Dendritic cell treated with granulocyte-macrophage colony-stimulating factor and Interleukin-4, amounts not matched to agents 40 ng/mL and 50 ng/mL, for 4 days (primary cell): ENCODE results near the gene KRT14.
"Not testable (repeated sequence)": the region's sequence is repeated elsewhere in the genome, so short reads cannot be mapped to it uniquely, and the experiment has no call there.

Experiments
- H3K27ac Mint-ChIP-seq: one replicate; pipeline ENCODE4 v1.8.0; 2022; ENCODE audit warnings: mild to moderate bottlenecking, mixed read lengths
- H3K27me3 Mint-ChIP-seq: one replicate; pipeline ENCODE4 v1.8.0; 2022; ENCODE audit warnings: mild to moderate bottlenecking, mixed read lengths
- H3K36me3 Mint-ChIP-seq: one replicate; pipeline ENCODE4 v1.8.0; 2022; ENCODE audit warnings: low read depth, mixed read lengths
- H3K4me1 Mint-ChIP-seq: one replicate; pipeline ENCODE4 v1.8.0; 2022; ENCODE audit warnings: low read depth, mixed read lengths
- H3K4me3 Mint-ChIP-seq: one replicate; pipeline ENCODE4 v1.8.0; 2022; ENCODE audit warnings: mild to moderate bottlenecking, moderate library complexity, mixed read lengths
- H3K9me3 Mint-ChIP-seq: one replicate; pipeline ENCODE4 v1.8.0; 2022; ENCODE audit warnings: mixed read lengths
- intact Hi-C: fragments of 100-400 bp; cut with micrococcal nuclease; formaldehyde crosslinking; loops from one replicate; pipeline ENCODE4 v1.15.0; 2022

The KRT14 gene

DNA sequence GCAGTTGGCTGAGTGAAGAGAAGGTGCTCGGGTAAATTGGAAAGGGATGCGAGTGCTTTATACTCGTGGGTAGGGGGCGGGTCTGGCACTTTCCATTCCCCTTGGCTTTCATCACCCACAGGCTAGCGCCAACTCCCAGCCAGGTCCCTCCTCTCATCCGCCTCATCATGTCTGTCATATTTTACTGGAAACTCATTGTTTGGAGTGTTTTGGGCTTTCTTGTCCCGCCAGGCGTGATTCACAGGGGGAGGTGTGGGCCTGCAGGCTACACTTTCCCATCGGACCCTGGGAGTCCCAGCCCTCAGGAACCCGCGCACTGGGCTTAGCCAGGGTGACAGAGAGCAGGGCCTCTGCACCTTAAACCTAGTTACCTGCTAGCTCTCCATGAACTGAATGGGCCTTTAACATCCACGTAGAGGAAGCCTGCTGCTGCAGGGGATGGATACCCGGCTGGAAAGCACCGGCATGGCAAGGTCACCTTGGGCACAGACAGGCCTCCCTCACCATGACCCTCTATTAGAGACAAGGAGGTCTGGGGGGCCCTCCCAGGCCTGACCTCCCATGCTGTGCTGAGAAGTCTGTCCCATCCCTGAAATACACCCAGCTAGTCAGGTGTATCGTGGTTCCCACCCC is at the start of gene KRT14:
Gene KRT14, minus strand, starts transcription at position 33 of the 633 bp plus-strand sequence. CDS start 61 bp downstream, outside the sequence.
- Mint-ChIP-seq H3K27me3 (peaks cover 31% of the 10 kb centered on the region), H3K36me3 (no peaks in the 10 kb centered on the region), H3K27ac (no peak within 1 kb of the TSS), H3K4me1 (peaks cover 5% of the 10 kb centered on the region), H3K4me3 (no peak within 1 kb of the TSS), H3K9me3 (no peaks in the 10 kb centered on the region)
- intact Hi-C loops: no loop called here

DNA sequence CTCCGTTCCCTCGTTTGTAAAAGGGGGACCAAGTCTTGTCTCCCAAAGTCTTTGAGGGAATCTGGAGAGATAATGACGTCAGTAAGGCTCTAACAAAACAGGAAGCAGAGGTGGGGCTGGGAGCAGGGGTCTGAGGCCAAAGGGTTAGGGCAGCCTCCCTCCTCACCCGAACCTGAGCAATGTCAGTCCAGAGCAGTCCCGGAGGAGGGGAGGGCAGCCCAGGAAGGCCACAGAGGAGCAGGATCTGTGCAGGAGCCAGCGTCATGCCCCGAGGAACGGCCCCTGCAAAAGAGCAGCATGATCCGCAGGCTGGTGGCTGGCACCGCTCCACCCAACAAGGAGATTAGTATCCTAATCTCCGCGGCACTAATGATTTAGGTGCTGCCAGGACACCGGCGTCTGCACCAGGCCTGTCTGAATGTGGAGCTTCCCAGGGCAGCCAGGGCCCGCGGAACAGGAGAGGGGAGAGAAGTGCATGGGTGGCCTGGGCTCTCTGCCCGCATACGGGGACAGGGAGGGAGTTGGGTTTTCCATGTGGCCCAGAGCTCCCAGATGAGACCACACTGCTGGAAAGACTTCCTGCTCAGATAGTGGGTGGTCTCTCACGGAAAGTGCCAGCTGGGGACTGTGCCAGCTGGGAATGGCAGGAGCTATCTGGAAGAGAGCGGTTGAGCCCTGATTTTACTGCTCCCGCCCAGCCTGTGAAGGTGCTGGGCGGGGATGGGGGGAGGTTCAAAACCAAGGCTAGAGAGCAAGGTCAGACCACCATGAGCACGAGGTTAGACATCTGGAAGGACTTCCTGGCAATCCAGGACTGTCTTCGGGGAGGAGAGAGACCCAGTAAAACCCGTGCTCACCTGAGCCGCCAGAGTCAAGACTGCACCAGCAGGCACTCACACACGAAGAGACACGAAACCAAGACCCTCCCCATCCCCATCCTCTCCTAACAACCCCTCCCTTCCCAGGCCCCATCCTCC is 48.7 kb upstream of the KRT14 start:
- intact Hi-C loops: no loop called here
- Mint-ChIP-seq H3K4me3 (no peak overlapping the region), H3K27me3 (no peaks in the 10 kb centered on the region), H3K9me3 (no peaks in the 10 kb centered on the region), H3K27ac (peak overlapping the region; percentile 64), H3K4me1 (peaks cover 51% of the 10 kb centered on the region), H3K36me3 (no peaks in the 10 kb centered on the region)

DNA sequence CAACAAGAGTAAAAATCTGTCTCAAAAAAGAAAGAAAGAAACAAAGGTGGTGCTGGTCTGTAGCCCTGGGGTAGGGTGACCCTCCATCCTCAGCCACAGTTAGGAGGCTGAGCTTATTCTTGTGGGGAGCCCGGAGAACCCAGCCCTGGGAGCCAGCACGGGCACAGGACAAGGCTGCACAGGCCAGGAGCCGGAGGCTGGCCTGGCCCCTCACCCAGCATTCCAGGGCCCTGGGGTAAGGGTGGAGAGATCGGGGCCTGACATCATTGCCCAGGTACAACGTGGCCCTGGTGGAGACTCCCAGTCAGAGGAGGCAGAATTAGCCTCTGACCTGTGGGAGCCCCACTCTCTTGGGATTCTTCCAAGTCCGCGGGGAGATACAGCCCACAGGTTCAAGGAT is 47.9 kb upstream of the KRT14 start:
- no peaks in the 10 kb centered on the region for H3K36me3 Mint-ChIP-seq
- intact Hi-C loops: no loop called here
- H3K9me3 Mint-ChIP-seq: no peaks in the 10 kb centered on the region
- H3K27me3 Mint-ChIP-seq: no peaks in the 10 kb centered on the region
- no peak overlapping the region for H3K4me3 Mint-ChIP-seq
- peak overlapping the region; percentile 64 for H3K27ac Mint-ChIP-seq
- peaks cover 46% of the 10 kb centered on the region for H3K4me1 Mint-ChIP-seq

DNA sequence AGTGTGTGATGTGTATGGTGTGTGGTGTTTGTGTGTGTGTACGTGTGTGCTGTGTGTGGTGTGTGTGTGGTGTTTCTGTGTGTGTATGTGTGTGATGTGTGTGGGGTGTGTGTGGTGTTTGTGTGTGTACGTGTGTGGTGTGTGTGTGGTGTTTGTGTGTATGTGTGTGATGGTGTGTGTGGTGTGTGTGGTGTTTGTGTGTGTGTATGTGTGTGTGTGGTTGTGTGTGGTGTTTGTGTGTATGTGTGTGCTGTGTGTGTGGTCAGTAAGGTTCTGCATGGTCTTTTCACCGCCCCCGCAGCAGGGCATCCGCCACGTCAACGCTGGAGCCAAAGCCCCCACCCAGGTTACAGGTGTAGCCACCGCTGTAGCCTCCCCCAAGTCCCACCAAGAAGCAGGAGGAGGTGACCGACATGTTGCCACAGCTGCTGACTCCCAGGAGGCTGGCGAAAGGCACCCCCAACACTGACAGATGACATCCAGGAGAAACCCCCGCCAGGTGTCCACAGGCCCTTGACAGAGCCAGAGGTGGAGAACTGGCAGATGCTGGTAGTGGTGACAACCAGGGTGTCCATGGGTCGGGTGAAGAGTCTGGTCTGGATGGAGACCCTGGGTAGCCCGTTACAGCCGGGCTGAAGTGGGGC is 47.0 kb upstream of the KRT14 start:
- no peaks in the 10 kb centered on the region for H3K36me3 Mint-ChIP-seq
- no peaks in the 10 kb centered on the region for H3K27me3 Mint-ChIP-seq
- H3K9me3 Mint-ChIP-seq: no peaks in the 10 kb centered on the region
- H3K4me1 Mint-ChIP-seq: peaks cover 42% of the 10 kb centered on the region
- intact Hi-C loops: no loop called here
- no peak overlapping the region for H3K4me3 Mint-ChIP-seq
- no peak overlapping the region for H3K27ac Mint-ChIP-seq

- Mint-ChIP-seq H3K4me3 (no peak overlapping the region), H3K9me3 (no peaks in the 10 kb centered on the region), H3K27ac (no peak overlapping the region), H3K27me3 (peaks cover 3% of the 10 kb centered on the region), H3K4me1 (peaks cover 33% of the 10 kb centered on the region), H3K36me3 (no peaks in the 10 kb centered on the region)
- intact Hi-C loops: no loop called here
Measured at GRCh38 chr17:41632482-41633105, 45.9 kb upstream of the KRT14 start.

GRCh38 chr17:41631898-41632285 is 45.2 kb upstream of the KRT14 start:
- peaks cover 35% of the 10 kb centered on the region for H3K4me1 Mint-ChIP-seq
- no peak overlapping the region for H3K4me3 Mint-ChIP-seq
- peaks cover 7% of the 10 kb centered on the region for H3K27me3 Mint-ChIP-seq
- H3K36me3 Mint-ChIP-seq: no peaks in the 10 kb centered on the region
- H3K27ac Mint-ChIP-seq: no peak overlapping the region
- no peaks in the 10 kb centered on the region for H3K9me3 Mint-ChIP-seq
- intact Hi-C loops: no loop called here

DNA sequence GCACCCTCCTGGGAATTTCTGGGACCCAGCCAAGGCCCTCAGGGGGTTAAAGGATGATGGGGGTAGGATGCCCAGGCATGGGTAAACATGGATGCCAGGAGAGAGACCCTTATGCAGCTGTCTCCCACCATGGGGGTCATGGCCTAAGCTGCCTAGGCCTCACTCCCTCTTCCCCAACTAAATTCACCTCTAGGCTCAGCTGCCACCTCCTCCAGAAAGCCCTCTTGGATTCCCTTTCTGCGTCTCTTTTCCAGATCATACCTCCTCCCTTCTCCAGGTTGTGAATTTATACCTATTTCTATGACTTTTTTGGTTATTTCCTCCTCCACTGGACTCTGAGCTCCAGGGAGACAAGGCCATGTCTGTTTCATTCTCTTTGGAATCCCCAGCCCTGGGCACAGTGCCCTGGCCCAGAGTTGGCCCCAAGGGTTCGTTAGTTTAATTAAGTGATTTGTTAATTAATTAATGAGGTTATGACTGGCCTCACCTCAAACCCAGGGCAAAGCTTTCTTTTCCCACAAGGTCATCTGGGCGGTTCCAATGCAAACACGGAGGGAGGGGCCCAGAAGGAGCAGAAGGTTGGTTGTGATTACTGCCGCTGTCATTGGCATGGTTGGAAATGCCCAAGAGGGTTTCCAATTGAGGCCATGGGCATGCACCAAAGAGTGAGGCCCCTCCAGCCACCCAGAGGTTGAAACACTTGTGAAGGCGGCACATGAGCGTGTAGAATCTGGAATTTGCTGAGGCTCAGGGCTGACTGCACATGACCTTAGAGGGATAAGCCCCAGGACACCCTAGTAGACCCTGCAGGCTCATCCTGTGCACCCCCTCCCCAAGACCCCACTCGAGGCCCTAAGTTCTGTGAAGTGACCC is 44.6 kb upstream of the KRT14 start:
- Mint-ChIP-seq H3K27ac (peak overlapping the region; percentile 58), H3K9me3 (no peaks in the 10 kb centered on the region), H3K27me3 (peaks cover 7% of the 10 kb centered on the region), H3K36me3 (no peaks in the 10 kb centered on the region), H3K4me1 (peaks cover 37% of the 10 kb centered on the region), H3K4me3 (no peak overlapping the region)
- intact Hi-C loops: no loop called here

- Mint-ChIP-seq H3K27ac (no peak overlapping the region), H3K4me3 (no peak overlapping the region), H3K27me3 (peaks cover 17% of the 10 kb centered on the region), H3K9me3 (no peaks in the 10 kb centered on the region), H3K4me1 (peaks cover 37% of the 10 kb centered on the region), H3K36me3 (no peaks in the 10 kb centered on the region)
- intact Hi-C loops: no loop called here
Measured at GRCh38 chr17:41629826-41630670, 43.4 kb upstream of the KRT14 start.

GRCh38 chr17:41629316-41629715 is 42.6 kb upstream of the KRT14 start:
- Mint-ChIP-seq H3K36me3 (no peaks in the 10 kb centered on the region), H3K9me3 (no peaks in the 10 kb centered on the region), H3K4me1 (peaks cover 38% of the 10 kb centered on the region), H3K27ac (no peak overlapping the region), H3K27me3 (peaks cover 23% of the 10 kb centered on the region), H3K4me3 (no peak overlapping the region)
- intact Hi-C loops: no loop called here

DNA sequence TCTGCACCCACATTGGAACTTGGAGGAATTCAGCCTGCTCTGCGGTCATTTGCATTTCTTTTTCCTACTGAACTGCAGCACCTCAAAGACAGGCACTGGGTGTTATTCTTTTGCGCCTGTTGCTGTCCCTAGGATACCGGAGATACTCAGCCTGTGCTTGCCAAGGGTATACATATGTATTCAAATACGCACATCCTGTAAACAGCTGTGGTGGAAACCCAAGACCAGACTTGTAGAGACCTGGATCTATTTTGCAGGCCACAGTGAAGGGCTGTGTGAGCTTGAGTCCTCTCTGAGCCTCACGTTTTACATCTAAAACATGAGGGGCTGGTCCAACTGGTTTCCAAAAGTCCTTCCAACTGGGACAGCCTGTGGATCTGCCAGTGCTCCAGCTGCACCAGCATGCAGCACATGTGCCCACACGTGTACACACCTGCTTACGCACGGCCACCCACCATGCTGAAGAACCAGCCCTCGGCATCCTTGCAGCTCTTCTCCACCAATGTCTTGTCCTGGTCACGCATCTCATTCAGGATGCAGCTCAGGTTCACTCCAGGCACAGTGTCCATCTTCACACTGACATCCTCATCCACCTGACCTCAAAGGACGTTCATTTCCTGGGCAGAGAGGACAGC is 42.0 kb upstream of the KRT14 start:
- H3K4me3 Mint-ChIP-seq, H3K36me3 Mint-ChIP-seq, H3K27ac Mint-ChIP-seq, intact Hi-C loops, H3K9me3 Mint-ChIP-seq: not testable (repeated sequence)
- Mint-ChIP-seq H3K4me1 (peaks cover 43% of the 10 kb centered on the region), H3K27me3 (peaks cover 27% of the 10 kb centered on the region)

DNA sequence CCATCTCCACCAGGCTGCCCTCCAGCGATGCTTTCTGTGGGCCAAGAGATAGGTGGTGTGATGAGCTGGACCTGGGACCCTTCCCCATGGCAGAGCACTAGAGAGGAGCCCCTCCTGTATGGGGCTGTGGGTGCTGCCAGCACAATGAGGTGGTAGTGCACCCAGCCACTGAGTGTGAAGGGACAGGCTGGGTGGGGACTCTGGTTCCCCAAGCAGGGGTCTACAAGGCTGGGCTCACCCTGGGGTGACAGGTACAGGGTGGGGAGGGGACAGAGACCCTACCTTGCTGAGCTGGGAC is 41.3 kb upstream of the KRT14 start:
- intact Hi-C loops, H3K4me3 Mint-ChIP-seq, H3K9me3 Mint-ChIP-seq, H3K27ac Mint-ChIP-seq, H3K36me3 Mint-ChIP-seq: not testable (repeated sequence)
- peaks cover 50% of the 10 kb centered on the region for H3K4me1 Mint-ChIP-seq
- H3K27me3 Mint-ChIP-seq: peaks cover 30% of the 10 kb centered on the region

DNA sequence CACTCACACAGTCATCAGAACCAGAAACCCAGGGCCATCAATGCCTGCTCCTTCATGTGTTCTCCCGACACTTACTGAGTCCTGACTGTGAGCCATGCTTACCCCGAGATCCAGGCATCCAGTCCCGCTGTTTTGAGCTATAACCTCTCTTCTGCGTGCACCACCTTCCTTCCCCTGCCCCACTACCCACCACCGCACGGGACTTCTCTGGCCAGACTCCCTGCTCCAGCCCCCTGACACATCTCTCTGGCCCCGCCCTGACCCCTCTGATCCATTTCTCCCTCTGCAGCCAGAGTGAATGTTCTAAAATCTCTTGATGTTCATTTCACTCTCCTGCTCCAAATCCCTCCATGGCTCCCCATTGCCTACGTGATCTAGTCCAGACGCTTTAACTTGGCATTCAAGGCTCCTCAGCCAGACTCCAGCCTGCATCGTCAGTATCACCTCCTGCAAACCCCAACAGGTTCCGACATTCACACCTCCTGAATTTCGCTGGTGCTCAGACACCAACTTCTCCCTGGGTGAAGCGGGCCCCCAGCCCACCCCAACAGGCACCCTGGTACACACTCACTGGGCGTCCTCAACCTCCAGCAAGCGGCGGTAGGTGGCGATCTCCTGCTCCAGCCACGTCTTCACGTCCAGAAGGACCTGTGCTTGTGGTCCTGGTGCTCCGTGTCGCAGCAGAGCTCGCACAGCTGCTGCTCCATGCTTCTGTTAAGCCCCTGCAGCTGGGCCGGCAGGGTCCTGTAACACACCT is 40.8 kb upstream of the KRT14 start:
- Mint-ChIP-seq H3K36me3 (no peaks in the 10 kb centered on the region), H3K9me3 (no peaks in the 10 kb centered on the region), H3K27ac (peak overlapping the region; percentile 6), H3K4me3 (no peak overlapping the region), H3K4me1 (peaks cover 55% of the 10 kb centered on the region), H3K27me3 (peaks cover 32% of the 10 kb centered on the region)
- intact Hi-C loops: no loop called here
